GM12874 (cell line): Measurements from ENCODE around the gene SRRM1.

Source experiments
- CTCF ChIP-seq: IDR thresholded peaks from 2 replicates; pipeline ENCODE4 v1.5.1; 2011; ENCODE audit warnings: low read depth, mild to moderate bottlenecking, control low read depth, low read length, moderate library complexity; ENCODE audit not compliant: insufficient read depth

Gene SRRM1

GRCh38 chr1:24635195-24635843, 7.8 kb upstream of the SRRM1 start:
- peak; percentile 44; the same call in 1 of the 2 replicates for TF ChIP-seq CTCF

DNA sequence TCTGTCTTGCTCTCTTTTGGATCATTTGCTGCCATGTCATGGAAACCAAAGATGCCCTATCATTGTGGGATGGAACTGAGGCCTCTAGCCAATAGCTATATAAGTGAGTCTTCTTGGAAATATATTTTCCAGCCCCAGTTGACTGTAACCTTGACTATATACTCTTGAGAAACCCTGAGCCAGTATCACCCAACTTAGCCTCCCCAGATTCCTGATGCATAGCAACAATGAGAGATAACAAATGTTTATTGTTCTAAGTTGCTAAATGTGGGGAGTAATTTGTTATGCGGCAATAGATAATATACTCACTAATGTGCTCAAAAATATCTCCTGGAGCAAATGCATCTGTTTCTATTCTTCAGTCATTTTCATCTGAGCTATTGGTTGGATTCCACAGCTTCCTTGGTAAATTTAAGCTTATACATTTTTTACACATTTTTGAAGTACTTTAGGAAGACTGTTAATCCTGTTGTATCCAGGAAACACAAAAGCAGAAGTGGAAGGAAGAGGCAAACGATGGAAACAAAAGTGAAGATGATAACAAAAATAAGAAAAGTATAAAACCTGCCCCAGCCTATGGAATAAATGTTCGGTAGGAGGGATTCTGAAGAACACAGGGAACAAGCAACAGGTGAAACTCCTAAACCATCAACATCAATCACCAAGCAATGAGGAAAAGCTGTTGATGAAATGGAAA, 6.3 kb upstream of the SRRM1 start:
- TF ChIP-seq CTCF = no peak

DNA sequence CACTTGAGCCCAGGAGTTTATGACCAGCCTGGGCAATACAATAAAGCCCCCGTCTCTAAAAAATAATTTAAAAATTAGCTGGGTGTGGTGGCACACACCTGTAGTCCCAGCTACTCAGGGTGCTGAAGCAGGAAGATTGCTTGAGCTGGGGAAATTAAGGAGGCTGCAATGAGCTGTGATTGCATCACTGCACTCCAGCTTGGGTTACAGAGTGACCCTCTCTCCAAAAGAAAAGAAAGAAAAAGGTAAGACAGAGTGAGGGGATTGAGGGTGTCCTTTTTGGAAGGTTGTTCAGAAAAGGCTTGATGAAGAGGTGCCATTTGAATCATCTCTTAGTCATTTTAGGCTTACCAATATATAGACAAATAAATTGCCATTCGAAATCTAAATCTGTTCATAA, 4.0 kb upstream of the SRRM1 start:
- TF ChIP-seq CTCF = no peak

DNA sequence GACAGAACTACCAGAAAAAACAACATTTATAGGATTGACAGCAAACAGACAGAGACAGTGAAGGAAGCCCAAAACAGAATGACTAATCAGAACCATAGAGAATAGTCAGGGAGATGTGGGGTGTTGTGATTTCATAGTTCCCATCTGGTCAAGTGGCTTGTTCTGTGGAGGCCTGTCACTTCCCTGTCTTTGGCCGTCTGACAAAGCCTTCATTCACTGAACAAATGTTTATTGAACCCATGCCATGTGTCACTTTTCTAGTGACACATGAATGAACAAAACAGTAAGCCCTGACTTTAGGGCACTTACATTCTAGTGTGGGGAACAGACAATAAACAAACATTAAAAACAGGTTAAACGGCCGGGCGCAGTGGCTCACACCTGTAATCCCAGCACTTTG, 3.2 kb upstream of the SRRM1 start:
- TF ChIP-seq CTCF = no peak

GRCh38 chr1:24640288-24640687, 2.8 kb upstream of the SRRM1 start:
- TF ChIP-seq CTCF = no peak

GRCh38 chr1:24641646-24642151, 1.4 kb upstream of the SRRM1 start:
- TF ChIP-seq CTCF = no peak

- no peak for TF ChIP-seq CTCF
Measured at GRCh38 chr1:24643363-24644099, 429 bp downstream of the SRRM1 start.
